ENCODE data around the gene LMTK2. TPM values are rescaled to one million over a fixed set of nuclear protein-coding genes. Genes with fewer than 3 reads are reported as not detected.

LMTK2 gene
- total RNA-seq, 1 donor from 2014 or later = 20.6 TPM

GRCh38 chr7:98213296-98213887, 106.7 kb downstream of the LMTK2 start:
- Mint-ChIP-seq H3K36me3 (ENCODE audit: unreplicated experiment) (no peaks in the 10 kb centered on the region), H3K4me3 (ENCODE audit: unreplicated experiment) (no peak overlapping the region), H3K4me1 (ENCODE audit: low read depth, unreplicated experiment) (peaks cover 3% of the 10 kb centered on the region), H3K27ac (ENCODE audit: unreplicated experiment) (no peak overlapping the region), H3K27me3 (ENCODE audit: unreplicated experiment) (peaks cover 16% of the 10 kb centered on the region), H3K9me3 (ENCODE audit: unreplicated experiment) (peaks cover 16% of the 10 kb centered on the region)
- TF ChIP-seq CTCF (IDR thresholded peaks at IDR 0.05; ENCODE audit: partially characterized antibody, unreplicated experiment) = no peak
- peak; percentile 12 for DNase-seq

- no peak for TF ChIP-seq CTCF (IDR thresholded peaks at IDR 0.05; ENCODE audit: partially characterized antibody, unreplicated experiment)
- peak; percentile 22 for DNase-seq
- no peak overlapping the region for H3K4me3 Mint-ChIP-seq (ENCODE audit: unreplicated experiment)
- H3K9me3 Mint-ChIP-seq (ENCODE audit: unreplicated experiment) = peaks cover 18% of the 10 kb centered on the region
- peaks cover 5% of the 10 kb centered on the region for H3K4me1 Mint-ChIP-seq (ENCODE audit: low read depth, unreplicated experiment)
- no peak overlapping the region for H3K27ac Mint-ChIP-seq (ENCODE audit: unreplicated experiment)
- no peaks in the 10 kb centered on the region for H3K36me3 Mint-ChIP-seq (ENCODE audit: unreplicated experiment)
- peaks cover 18% of the 10 kb centered on the region for H3K27me3 Mint-ChIP-seq (ENCODE audit: unreplicated experiment)
Measured at GRCh38 chr7:98213888-98214810, 107.5 kb downstream of the LMTK2 start.

DNA sequence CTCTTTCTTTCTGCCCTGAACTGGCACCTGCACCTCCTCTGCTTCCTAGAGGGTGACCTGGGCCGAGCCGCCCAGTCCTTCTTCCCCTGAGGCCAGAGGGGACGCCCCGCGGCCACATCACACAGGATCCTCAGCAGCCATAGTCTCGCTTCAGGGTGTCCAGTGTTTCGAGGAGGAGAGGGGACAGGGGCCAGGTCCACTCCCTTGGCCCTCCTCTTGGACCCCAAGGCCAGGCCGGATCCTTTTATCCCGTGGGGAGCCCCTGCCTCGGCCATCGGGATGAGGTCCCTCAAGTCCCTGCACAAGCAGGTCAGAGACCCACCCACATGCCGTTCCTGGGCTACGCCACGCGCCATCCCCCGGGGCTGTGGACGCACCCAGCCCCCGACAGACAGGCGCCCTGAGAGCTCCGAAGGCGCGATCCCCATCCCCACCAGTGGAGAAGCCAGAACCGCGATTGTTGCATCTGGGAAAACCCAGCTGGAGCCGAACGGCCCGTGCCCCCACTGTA, 108.2 kb downstream of the LMTK2 start:
- H3K4me3 Mint-ChIP-seq (ENCODE audit: unreplicated experiment) = no peak overlapping the region
- peaks cover 16% of the 10 kb centered on the region for H3K9me3 Mint-ChIP-seq (ENCODE audit: unreplicated experiment)
- H3K4me1 Mint-ChIP-seq (ENCODE audit: low read depth, unreplicated experiment) = peaks cover 5% of the 10 kb centered on the region
- DNase-seq = peak; percentile 20
- no peak overlapping the region for H3K27ac Mint-ChIP-seq (ENCODE audit: unreplicated experiment)
- peaks cover 14% of the 10 kb centered on the region for H3K27me3 Mint-ChIP-seq (ENCODE audit: unreplicated experiment)
- TF ChIP-seq CTCF (IDR thresholded peaks at IDR 0.05; ENCODE audit: partially characterized antibody, unreplicated experiment) = no peak
- no peaks in the 10 kb centered on the region for H3K36me3 Mint-ChIP-seq (ENCODE audit: unreplicated experiment)

GRCh38 chr7:98215561-98216495, 109.2 kb downstream of the LMTK2 start:
- DNase-seq = peak; percentile 12
- Mint-ChIP-seq H3K9me3 (ENCODE audit: unreplicated experiment) (peaks cover 16% of the 10 kb centered on the region), H3K4me1 (ENCODE audit: low read depth, unreplicated experiment) (peaks cover 5% of the 10 kb centered on the region), H3K36me3 (ENCODE audit: unreplicated experiment) (no peaks in the 10 kb centered on the region), H3K4me3 (ENCODE audit: unreplicated experiment) (no peak overlapping the region), H3K27ac (ENCODE audit: unreplicated experiment) (no peak overlapping the region), H3K27me3 (ENCODE audit: unreplicated experiment) (peaks cover 12% of the 10 kb centered on the region)
- no peak for TF ChIP-seq CTCF (IDR thresholded peaks at IDR 0.05; ENCODE audit: partially characterized antibody, unreplicated experiment)

All from glutamatergic neuron (in vitro differentiated cells).